Endothelial cell of umbilical vein (primary cell): ENCODE results near the gene SLC35F2.

Experiments
- FOS ChIP-seq: IDR thresholded peaks from 2 replicates; pipeline ENCODE4 v1.6.1; 2011; ENCODE audit warnings: mild to moderate bottlenecking, low read length, moderate library complexity, borderline replicate concordance; ENCODE audit not compliant: insufficient read depth
- TF ChIP-seq, protein P1 (sequence below), 2 donors: IDR thresholded peaks; 1 replicate in 1 of 2; 2 replicates in 1 of 2; pipeline ENCODE4 v1.5.1; 2011; ENCODE audit warnings: low read length in 2 of 2, mild to moderate bottlenecking in 2 of 2, moderate library complexity in 2 of 2, control low read depth in 1 of 2, inconsistent platforms in 1 of 2, low read depth in 1 of 2; ENCODE audit not compliant: insufficient read depth in 1 of 2; ENCODE audit errors: extremely low read depth in 1 of 2

DNA sequence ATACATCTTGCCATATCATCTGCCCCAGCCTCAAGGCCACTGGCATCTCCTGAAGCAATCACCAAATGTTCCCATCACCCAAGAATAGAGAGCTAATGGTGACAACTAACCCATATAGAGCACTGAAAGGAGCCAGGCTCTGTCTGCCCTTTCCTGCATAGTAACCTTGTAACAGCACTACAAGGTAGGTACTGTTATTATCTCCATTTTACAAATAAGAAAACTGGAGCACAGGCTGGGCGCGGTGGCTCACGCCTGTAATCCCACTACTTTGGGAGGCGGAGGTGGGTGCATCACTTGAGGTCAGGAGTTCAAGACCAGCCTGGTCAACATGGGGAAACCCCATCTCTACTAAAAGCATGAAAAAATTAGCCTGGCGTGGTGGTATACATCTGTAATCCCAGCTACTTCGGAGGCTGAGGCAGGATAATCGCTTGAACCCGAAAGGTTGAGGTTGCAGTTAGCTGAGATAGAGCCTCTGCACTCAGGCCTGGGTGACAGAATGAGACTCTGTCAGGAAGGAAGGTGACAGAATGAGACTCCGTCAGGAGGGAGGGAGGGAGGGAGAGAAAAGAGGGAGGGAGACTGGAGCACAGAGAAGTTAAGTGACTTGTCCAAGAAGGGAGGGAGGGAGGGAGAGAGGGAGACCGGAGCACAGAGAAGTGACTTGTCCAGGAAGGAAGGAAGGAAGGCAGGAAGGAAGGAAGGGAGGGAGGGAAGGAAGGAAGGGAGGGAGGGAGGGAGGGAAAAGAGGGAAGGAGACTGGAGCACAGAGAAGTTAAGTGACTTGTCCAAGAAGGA lies 2.2 kb downstream of the SLC35F2 start:
- TF ChIP-seq, protein P1, sequence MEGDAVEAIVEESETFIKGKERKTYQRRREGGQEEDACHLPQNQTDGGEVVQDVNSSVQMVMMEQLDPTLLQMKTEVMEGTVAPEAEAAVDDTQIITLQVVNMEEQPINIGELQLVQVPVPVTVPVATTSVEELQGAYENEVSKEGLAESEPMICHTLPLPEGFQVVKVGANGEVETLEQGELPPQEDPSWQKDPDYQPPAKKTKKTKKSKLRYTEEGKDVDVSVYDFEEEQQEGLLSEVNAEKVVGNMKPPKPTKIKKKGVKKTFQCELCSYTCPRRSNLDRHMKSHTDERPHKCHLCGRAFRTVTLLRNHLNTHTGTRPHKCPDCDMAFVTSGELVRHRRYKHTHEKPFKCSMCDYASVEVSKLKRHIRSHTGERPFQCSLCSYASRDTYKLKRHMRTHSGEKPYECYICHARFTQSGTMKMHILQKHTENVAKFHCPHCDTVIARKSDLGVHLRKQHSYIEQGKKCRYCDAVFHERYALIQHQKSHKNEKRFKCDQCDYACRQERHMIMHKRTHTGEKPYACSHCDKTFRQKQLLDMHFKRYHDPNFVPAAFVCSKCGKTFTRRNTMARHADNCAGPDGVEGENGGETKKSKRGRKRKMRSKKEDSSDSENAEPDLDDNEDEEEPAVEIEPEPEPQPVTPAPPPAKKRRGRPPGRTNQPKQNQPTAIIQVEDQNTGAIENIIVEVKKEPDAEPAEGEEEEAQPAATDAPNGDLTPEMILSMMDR (IDR thresholded peaks at IDR 0.05; ENCODE audit: extremely low read depth in 1 of 2, insufficient read depth in 1 of 2, low read depth in 1 of 2, low read length in 2 of 2): no peak
- no peak for TF ChIP-seq FOS
